HG03469 (cell line): ENCODE measurements around the gene FBXO38.
"Not testable (repeated sequence)": the region's sequence is repeated elsewhere in the genome, so short reads cannot be mapped to it uniquely, and the experiment has no call there.

Source experiments
- ATAC-seq: cut with Tn5 transposase; IDR thresholded peaks from one replicate; pipeline ENCODE4 v1.9.1; 2021; ENCODE audit warnings: mild to moderate bottlenecking, moderate library complexity, moderate number of reproducible peaks; ENCODE audit not compliant: unreplicated experiment

FBXO38 gene

GRCh38 chr5:148467958-148468357 lies 84.2 kb downstream of the FBXO38 start:
- ATAC-seq, result no peak

GRCh38 chr5:148468746-148469145 lies 85.0 kb downstream of the FBXO38 start:
- not testable (repeated sequence) for ATAC-seq

- no peak for ATAC-seq
Observed at GRCh38 chr5:148469501-148469935, 85.8 kb downstream of the FBXO38 start.

GRCh38 chr5:148471379-148471778 lies 87.6 kb downstream of the FBXO38 start:
- no peak for ATAC-seq

GRCh38 chr5:148474025-148474511 lies 90.3 kb downstream of the FBXO38 start:
- ATAC-seq, result no peak

GRCh38 chr5:148476302-148476701 lies 92.5 kb downstream of the FBXO38 start:
- ATAC-seq, result no peak

- no peak for ATAC-seq
Observed at GRCh38 chr5:148477429-148477828, 93.7 kb downstream of the FBXO38 start.

GRCh38 chr5:148482196-148482595 lies 98.4 kb downstream of the FBXO38 start:
- ATAC-seq, result no peak

- ATAC-seq, result no peak
Observed at GRCh38 chr5:148482697-148483462, 99.1 kb downstream of the FBXO38 start.

- ATAC-seq, result no peak
Observed at GRCh38 chr5:148483750-148484149, 100.0 kb downstream of the FBXO38 start.

- no peak for ATAC-seq
Observed at GRCh38 chr5:148484651-148485050, 100.9 kb downstream of the FBXO38 start.

GRCh38 chr5:148486456-148486855 lies 102.7 kb downstream of the FBXO38 start:
- no peak for ATAC-seq

- no peak for ATAC-seq
Observed at GRCh38 chr5:148488757-148489156, 105.0 kb downstream of the FBXO38 start.

GRCh38 chr5:148491015-148491792 lies 107.4 kb downstream of the FBXO38 start:
- ATAC-seq, result no peak

- ATAC-seq, result no peak
Observed at GRCh38 chr5:148491793-148492184, 108.0 kb downstream of the FBXO38 start.

- no peak for ATAC-seq
Observed at GRCh38 chr5:148492351-148492750, 108.6 kb downstream of the FBXO38 start.
